Uterus (tissue), 4 donors: ENCODE measurements around the gene GALNT2. TPM values are rescaled to one million over a fixed set of nuclear protein-coding genes. Genes with fewer than 3 reads are reported as not detected.
A peak's percentile ranks its signal among the peaks of the same experiment; 100 is the strongest.

Source experiments
- DNase-seq, 2 donors: peaks; one replicate each; pipeline ENCODE4 v3.0.0-alpha.2; 2019 to 2020
- H3K27ac ChIP-seq, 2 donors: fragments of 200-600 bp; sonication (generic); 1 replicate in 1 of 2; 2 replicates in 1 of 2; pipeline ENCODE4 v1.5.1; 2016 to 2018
- H3K27me3 ChIP-seq, 2 donors: fragments of 200-600 bp; sonication (generic); one replicate each; pipeline ENCODE4 v1.5.1; 2018 to 2019; ENCODE audit warnings: control low read depth in 1 of 2
- H3K36me3 ChIP-seq, 2 donors: fragments of 200-600 bp; sonication (generic); one replicate each; pipeline ENCODE4 v1.5.1; 2019; ENCODE audit warnings: control low read depth in 1 of 2
- H3K4me1 ChIP-seq, 2 donors: fragments of 200-600 bp; sonication (generic); one replicate each; pipeline ENCODE4 v1.5.1; 2018 to 2019; ENCODE audit warnings: control low read depth in 1 of 2
- H3K4me3 ChIP-seq, 2 donors: fragments of 200-600 bp; sonication (generic); 1 replicate in 1 of 2; 2 replicates in 1 of 2; pipeline ENCODE4 v1.5.1; 2018 to 2019; ENCODE audit warnings: mild to moderate bottlenecking in 1 of 2
- H3K9me3 ChIP-seq, 2 donors: fragments of 200-600 bp; sonication (generic); one replicate each; pipeline ENCODE4 v1.5.1; 2019; ENCODE audit warnings: control low read depth in 1 of 2
- CTCF ChIP-seq, 4 experiments: fragments of 200-600 bp in 2 of 4; fragments of 450-650 bp in 2 of 4; sonication (generic) in 2 of 4; IDR thresholded peaks; one replicate each; pipeline ENCODE4 v1.5.1; 2016 to 2019; ENCODE audit warnings: antibody characterized with exemption in 4 of 4, mild to moderate bottlenecking in 2 of 4, moderate library complexity in 1 of 4
- POLR2A ChIP-seq, 2 donors: fragments of 450-650 bp; IDR thresholded peaks; one replicate each; pipeline ENCODE4 v1.6.1; 2016; ENCODE audit warnings: antibody characterized with exemption in 2 of 2, mild to moderate bottlenecking in 1 of 2, moderate library complexity in 1 of 2
- intact Hi-C: fragments of 100-400 bp; cut with DNase I; formaldehyde crosslinking; loops from one replicate; pipeline ENCODE4 v1.15.1; 2023; ENCODE audit warnings: low total_unique reads
- total RNA-seq, 4 donors: library from RNA; depleted of rRNA in 3 of 4; stranded (reverse); fragments of >200 nt in 3 of 4; gene quantifications; one replicate each; pipeline versions ENCODE4 v1.1.0 to v1.2.4, GENCODE V29; 2014 to 2023
- donor health status: DM: yes; HTN: yes; CAD: no.

The GALNT2 gene
- total RNA-seq, 4 donors from 2014 or later = 13.6 to 51.6 (median 39.6) TPM

- H3K27ac ChIP-seq = no peak overlapping the region
- no peaks in the 10 kb centered on the region for H3K4me1 ChIP-seq
- H3K27me3 ChIP-seq = no peaks in the 10 kb centered on the region
- H3K36me3 ChIP-seq = no peaks in the 10 kb centered on the region
- TF ChIP-seq CTCF (IDR thresholded peaks at IDR 0.05) (no peak), POLR2A (IDR thresholded peaks at IDR 0.05) (no peak)
- H3K4me3 ChIP-seq = no peak overlapping the region
- no peaks in the 10 kb centered on the region for H3K9me3 ChIP-seq
- intact Hi-C loops = no loop called here
- DNase-seq = peak in 1 of 2 donors; percentile 4
Observed at GRCh38 chr1:230159580-230159979, 92.5 kb downstream of the GALNT2 start.

- H3K27ac ChIP-seq = no peak overlapping the region
- TF ChIP-seq CTCF (IDR thresholded peaks at IDR 0.05) (no peak), POLR2A (IDR thresholded peaks at IDR 0.05) (no peak)
- no peaks in the 10 kb centered on the region for H3K36me3 ChIP-seq
- no peaks in the 10 kb centered on the region for H3K27me3 ChIP-seq
- no peaks in the 10 kb centered on the region for H3K9me3 ChIP-seq
- no peak overlapping the region for H3K4me3 ChIP-seq
- intact Hi-C loops = no loop called here
- H3K4me1 ChIP-seq = no peaks in the 10 kb centered on the region
- DNase-seq = no peak
Observed at GRCh38 chr1:230160957-230161771, 94.1 kb downstream of the GALNT2 start.

- no peak overlapping the region for H3K27ac ChIP-seq
- no peaks in the 10 kb centered on the region for H3K36me3 ChIP-seq
- intact Hi-C loops = no loop called here
- DNase-seq = peak; percentile 32 to 33
- no peak for TF ChIP-seq CTCF (IDR thresholded peaks at IDR 0.05)
- TF ChIP-seq POLR2A (IDR thresholded peaks at IDR 0.05) = no peak
- no peaks in the 10 kb centered on the region for H3K4me1 ChIP-seq
- H3K9me3 ChIP-seq = no peaks in the 10 kb centered on the region
- H3K4me3 ChIP-seq = no peak overlapping the region
- no peaks in the 10 kb centered on the region for H3K27me3 ChIP-seq
Observed at GRCh38 chr1:230163205-230163604, 96.2 kb downstream of the GALNT2 start.

- Histone ChIP-seq H3K4me1 (no peaks in the 10 kb centered on the region), H3K36me3 (no peaks in the 10 kb centered on the region), H3K27me3 (no peaks in the 10 kb centered on the region), H3K27ac (no peak overlapping the region), H3K4me3 (no peak overlapping the region), H3K9me3 (no peaks in the 10 kb centered on the region)
- no peak for DNase-seq
- intact Hi-C loops = no loop called here
- TF ChIP-seq CTCF (IDR thresholded peaks at IDR 0.05) (no peak), POLR2A (IDR thresholded peaks at IDR 0.05) (no peak)
Observed at GRCh38 chr1:230163719-230164118, 96.7 kb downstream of the GALNT2 start.

GRCh38 chr1:230165536-230165935, 98.5 kb downstream of the GALNT2 start:
- H3K4me3 ChIP-seq = no peak overlapping the region
- TF ChIP-seq POLR2A (IDR thresholded peaks at IDR 0.05) (no peak), CTCF (IDR thresholded peaks at IDR 0.05) (no peak)
- H3K36me3 ChIP-seq = no peaks in the 10 kb centered on the region
- H3K27ac ChIP-seq = no peak overlapping the region
- intact Hi-C loops = no loop called here
- no peaks in the 10 kb centered on the region for H3K4me1 ChIP-seq
- no peaks in the 10 kb centered on the region for H3K9me3 ChIP-seq
- no peaks in the 10 kb centered on the region for H3K27me3 ChIP-seq
- DNase-seq = no peak
